ENCODE measurements around the gene PNRC2. TPM values are rescaled to one million over a fixed set of nuclear protein-coding genes. Genes with fewer than 3 reads are reported as not detected.

The PNRC2 gene
- total and polyA plus RNA-seq, 2 of the 13 experiments (the other 11 are each of a cell fraction or from before 2014, with no cell fraction given): 74.9 to 97.5 TPM

- no TSS peak for BruUV-seq (replicated peaks)
- FAIRE-seq: no peak
- POLR2A ChIA-PET: interaction anchor here (0.8 to 1.5 kb wide), 6 partner anchors 9 to 142 kb away, joined by 3 to 5 read pairs (median 4); partner anchors contain the start of genes HMGCL and SRSF10
- 70% methylated on average over 2 of the region's 2 CpGs for WGBS (ENCODE audit: low lambda C conversion rate)
- peaks cover 6 to 24% of the 10 kb centered on the region in 2 experiments for H3K36me3 ChIP-seq (replicated peaks in 1 of 2; ENCODE audit: control insufficient read depth in 1 of 2, insufficient read depth in 2 of 2, low read length in 2 of 2)
- H2AFZ ChIP-seq (ENCODE audit: low read length): no peak overlapping the region
- H3K9ac ChIP-seq (ENCODE audit: insufficient read depth, low read depth, low read length): no peak overlapping the region
- no peak for ATAC-seq
- H3K79me2 ChIP-seq (ENCODE audit: insufficient read depth, low read length): peaks cover 26% of the 10 kb centered on the region
- no peaks in the 10 kb centered on the region for H3K27me3 ChIP-seq (ENCODE audit: control insufficient read depth in 1 of 2, insufficient read depth in 2 of 2, low read length in 2 of 2)
- DNase-seq (ENCODE audit: low spot score): no peak
- peaks cover 14% of the 10 kb centered on the region; the same call in 1 of the 2 replicates for H4K20me1 ChIP-seq (ENCODE audit: insufficient read depth, low read length)
- intact Hi-C loops (cut with micrococcal nuclease; ENCODE audit: unreplicated experiment): no loop called here
- no peak overlapping the region for H3K4me3 ChIP-seq (replicated peaks in 1 of 3; ENCODE audit: insufficient read depth in 1 of 3, low read depth in 2 of 3, low read length in 3 of 3)
- no peak overlapping the region for H3K4me2 ChIP-seq (ENCODE audit: low read depth, low read length)
- H3K9me3 ChIP-seq (ENCODE audit: low read length): no peaks in the 10 kb centered on the region
- in situ Hi-C loops (cut with HindIII; ENCODE audit: extremely low pct_ligation_motif_present, low pct_unique_long_range_greater_than_20kb): no loop called here
- no peak overlapping the region for H3K27ac ChIP-seq (ENCODE audit: extremely low read length, insufficient read depth, low read length)
- H3K4me1 ChIP-seq (ENCODE audit: insufficient read depth, low read length): no peaks in the 10 kb centered on the region
- CTCF ChIA-PET (ENCODE audit: low intra/inter-chr PET ratio, low total read pairs): no interaction called here
- TF ChIP-seq ZNF740 (CRISPR knock-in tag; IDR thresholded peaks at IDR 0.05): no peak
- no peak for TF ChIP-seq BRCA1 (CRISPR knock-in tag; IDR thresholded peaks at IDR 0.05)
- TF ChIP-seq KLF12 (CRISPR knock-in tag; IDR thresholded peaks at IDR 0.05; ENCODE audit: borderline replicate concordance): no peak
- TF ChIP-seq POLR2AphosphoS2 (IDR thresholded peaks at IDR 0.05; ENCODE audit: low read depth, low read length): peak; percentile 24; the same call in 1 of the 2 replicates
- TF ChIP-seq FOXO4 (CRISPR knock-in tag; conservative IDR thresholded peaks at IDR 0.05): no peak
- no peak for TF ChIP-seq KDM3A (CRISPR knock-in tag; IDR thresholded peaks at IDR 0.05; ENCODE audit: low read depth)
- no peak for TF ChIP-seq JUN (CRISPR knock-in tag; IDR thresholded peaks at IDR 0.05)
These were observed 8.2 kb downstream of the PNRC2 start for GRCh38 chr1:23967871-23968270.
